ENCODE data around the gene TLR2. TPM values are rescaled to one million over a fixed set of nuclear protein-coding genes. Genes with fewer than 3 reads are reported as not detected.

TLR2 gene
- total and polyA plus RNA-seq, 7 donors = 4.3 to 25.0 (median 10.2) TPM

DNA sequence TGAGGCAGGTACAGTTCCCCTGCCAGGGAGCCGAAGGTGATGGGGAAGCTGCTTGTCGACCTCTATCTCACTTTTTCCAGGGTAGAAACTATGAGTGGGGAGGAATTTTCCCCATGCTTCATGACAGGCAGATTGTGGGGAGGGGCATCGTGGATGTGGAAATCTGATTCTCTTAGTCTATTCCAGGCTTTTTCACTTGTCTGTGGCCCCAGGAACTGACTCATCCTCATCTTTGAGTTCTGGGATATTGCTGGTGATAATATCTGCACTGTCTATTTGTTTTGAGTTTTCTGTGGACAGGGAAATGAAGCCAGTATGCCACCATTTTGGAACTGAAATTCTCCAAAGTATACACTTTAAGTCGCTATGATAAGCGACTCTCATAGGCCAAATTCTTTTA lies 7.6 kb upstream of the TLR2 start:
- no peaks in the 10 kb centered on the region for H3K27me3 ChIP-seq
- peak overlapping the region in 1 of 4 donors; percentile 31 for H3K27ac ChIP-seq
- H3K4me1 ChIP-seq = no peaks in the 10 kb centered on the region
- H3K4me3 ChIP-seq = no peak overlapping the region
- 86 to 93% methylated on average over 5 of the region's 5 CpGs for WGBS, 2 donors
- no peaks in the 10 kb centered on the region for H3K36me3 ChIP-seq
- peaks cover 0 to 5% (median 0%) of the 10 kb centered on the region in 4 donors for H3K9me3 ChIP-seq
- TF ChIP-seq EP300 (IDR thresholded peaks at IDR 0.05) (no peak), POLR2AphosphoS5 (IDR thresholded peaks at IDR 0.05) (no peak), POLR2A (IDR thresholded peaks at IDR 0.05) (no peak)
- TF ChIP-seq, protein P1, sequence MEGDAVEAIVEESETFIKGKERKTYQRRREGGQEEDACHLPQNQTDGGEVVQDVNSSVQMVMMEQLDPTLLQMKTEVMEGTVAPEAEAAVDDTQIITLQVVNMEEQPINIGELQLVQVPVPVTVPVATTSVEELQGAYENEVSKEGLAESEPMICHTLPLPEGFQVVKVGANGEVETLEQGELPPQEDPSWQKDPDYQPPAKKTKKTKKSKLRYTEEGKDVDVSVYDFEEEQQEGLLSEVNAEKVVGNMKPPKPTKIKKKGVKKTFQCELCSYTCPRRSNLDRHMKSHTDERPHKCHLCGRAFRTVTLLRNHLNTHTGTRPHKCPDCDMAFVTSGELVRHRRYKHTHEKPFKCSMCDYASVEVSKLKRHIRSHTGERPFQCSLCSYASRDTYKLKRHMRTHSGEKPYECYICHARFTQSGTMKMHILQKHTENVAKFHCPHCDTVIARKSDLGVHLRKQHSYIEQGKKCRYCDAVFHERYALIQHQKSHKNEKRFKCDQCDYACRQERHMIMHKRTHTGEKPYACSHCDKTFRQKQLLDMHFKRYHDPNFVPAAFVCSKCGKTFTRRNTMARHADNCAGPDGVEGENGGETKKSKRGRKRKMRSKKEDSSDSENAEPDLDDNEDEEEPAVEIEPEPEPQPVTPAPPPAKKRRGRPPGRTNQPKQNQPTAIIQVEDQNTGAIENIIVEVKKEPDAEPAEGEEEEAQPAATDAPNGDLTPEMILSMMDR (IDR thresholded peaks at IDR 0.05) = no peak
- no peak for DNase-seq
- intact Hi-C loops (cut with DNase I) = no loop called here

DNA sequence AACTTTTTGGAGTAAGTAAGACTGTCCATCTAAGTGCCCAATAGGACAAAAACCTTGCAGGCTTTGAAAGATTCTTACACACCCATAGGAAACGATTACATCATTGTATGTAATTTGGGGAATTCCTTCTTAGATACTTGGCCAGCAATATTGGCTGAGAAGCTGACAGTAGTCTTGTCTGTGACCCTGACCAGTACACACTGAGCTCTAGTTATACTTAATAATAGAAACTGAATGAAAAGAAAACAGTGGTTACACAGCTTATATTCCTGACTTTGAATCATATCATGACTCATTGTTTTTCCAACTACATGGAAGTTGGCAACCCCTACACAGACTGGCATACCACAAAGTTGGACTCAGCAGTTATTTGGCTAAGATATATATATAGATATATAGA lies 7.1 kb upstream of the TLR2 start:
- no peaks in the 10 kb centered on the region for H3K27me3 ChIP-seq
- 63 to 69% methylated on average over 1 of the region's 1 CpG for WGBS, 2 donors
- peak in 1 of 4 donors; percentile 7 for TF ChIP-seq POLR2AphosphoS5 (IDR thresholded peaks at IDR 0.05)
- no peak for TF ChIP-seq POLR2A (IDR thresholded peaks at IDR 0.05)
- DNase-seq = no peak
- intact Hi-C loops (cut with DNase I) = no loop called here
- H3K4me3 ChIP-seq = no peak overlapping the region
- no peaks in the 10 kb centered on the region for H3K36me3 ChIP-seq
- H3K27ac ChIP-seq = peak overlapping the region in 1 of 4 donors; percentile 31
- H3K4me1 ChIP-seq = no peaks in the 10 kb centered on the region
- H3K9me3 ChIP-seq = peaks cover 0 to 5% (median 0%) of the 10 kb centered on the region in 4 donors

DNA sequence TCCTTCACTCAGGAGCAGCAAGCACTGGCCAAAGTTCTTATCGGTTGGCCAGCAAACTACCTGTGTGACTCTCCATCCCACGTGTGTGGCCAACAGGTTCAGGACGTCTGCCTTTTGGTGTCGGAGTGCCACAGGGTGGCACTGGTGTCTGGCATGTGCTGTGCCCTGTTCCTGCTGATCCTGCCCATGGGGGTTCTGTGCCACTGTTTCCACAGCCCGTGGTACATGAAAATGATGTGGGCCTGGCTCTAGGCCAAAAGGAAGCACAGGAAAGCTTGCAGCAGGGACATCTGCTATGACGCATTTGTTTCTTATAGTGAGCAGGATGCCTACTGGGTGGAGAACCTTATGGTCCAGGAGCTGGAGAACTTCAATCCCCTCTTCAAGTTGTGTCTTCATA lies 4.6 kb upstream of the TLR2 start:
- intact Hi-C loops (cut with DNase I) = no loop called here
- Histone ChIP-seq H3K9me3 (peaks cover 0 to 5% (median 0%) of the 10 kb centered on the region in 4 donors), H3K27me3 (no peaks in the 10 kb centered on the region), H3K4me3 (no peak overlapping the region), H3K36me3 (no peaks in the 10 kb centered on the region), H3K4me1 (peaks cover 0 to 10% (median 9%) of the 10 kb centered on the region in 4 donors), H3K27ac (no peak overlapping the region)
- no peak for TF ChIP-seq EP300 (IDR thresholded peaks at IDR 0.05)
- no peak for TF ChIP-seq POLR2AphosphoS5 (IDR thresholded peaks at IDR 0.05)
- TF ChIP-seq POLR2A (IDR thresholded peaks at IDR 0.05) = no peak
- TF ChIP-seq, protein P1 (IDR thresholded peaks at IDR 0.05) = no peak
- DNase-seq = no peak
- WGBS, 2 donors = 68 to 79% methylated on average over 6 of the region's 6 CpGs

DNA sequence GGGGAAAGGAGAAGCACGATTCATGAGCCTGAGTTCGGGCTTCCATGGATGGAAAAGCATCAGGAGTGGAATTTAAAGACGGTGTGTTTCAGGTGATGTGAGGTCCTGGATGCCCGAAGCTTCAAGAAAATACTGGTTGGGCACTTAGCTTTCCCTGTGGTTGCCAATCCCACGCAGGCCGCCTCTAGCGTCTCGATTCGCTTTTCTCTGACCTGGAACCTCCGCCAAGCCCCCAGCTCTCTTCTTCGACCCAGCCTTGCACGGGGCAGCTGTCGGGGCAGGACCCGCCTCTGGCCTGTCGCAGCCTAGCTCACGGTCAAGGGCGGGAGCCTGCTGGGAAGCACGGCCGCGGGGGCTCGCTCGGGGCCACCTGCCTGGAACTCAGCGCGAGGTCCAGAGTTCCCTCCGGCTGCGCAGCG lies 308 bp upstream of the TLR2 start:
- peaks cover 0 to 10% (median 4%) of the 10 kb centered on the region in 4 donors for H3K36me3 ChIP-seq
- intact Hi-C loops (cut with DNase I) = no loop called here
- peaks cover 0 to 11% (median 3%) of the 10 kb centered on the region in 4 donors for H3K9me3 ChIP-seq
- peak overlapping the region; percentile 37 to 71 (median 50) for H3K27ac ChIP-seq
- TF ChIP-seq EP300 (IDR thresholded peaks at IDR 0.05) (no peak), POLR2AphosphoS5 (IDR thresholded peaks at IDR 0.05) (no peak), POLR2A (IDR thresholded peaks at IDR 0.05) (no peak)
- TF ChIP-seq, protein P1 (IDR thresholded peaks at IDR 0.05) = no peak
- peaks cover 0 to 14% (median 10%) of the 10 kb centered on the region in 4 donors for H3K4me1 ChIP-seq
- DNase-seq = no peak
- 10 to 12% methylated on average over 27 of the region's 27 CpGs for WGBS, 2 donors
- no peaks in the 10 kb centered on the region for H3K27me3 ChIP-seq
- H3K4me3 ChIP-seq = peak overlapping the region; percentile 58 to 74 (median 68)

DNA sequence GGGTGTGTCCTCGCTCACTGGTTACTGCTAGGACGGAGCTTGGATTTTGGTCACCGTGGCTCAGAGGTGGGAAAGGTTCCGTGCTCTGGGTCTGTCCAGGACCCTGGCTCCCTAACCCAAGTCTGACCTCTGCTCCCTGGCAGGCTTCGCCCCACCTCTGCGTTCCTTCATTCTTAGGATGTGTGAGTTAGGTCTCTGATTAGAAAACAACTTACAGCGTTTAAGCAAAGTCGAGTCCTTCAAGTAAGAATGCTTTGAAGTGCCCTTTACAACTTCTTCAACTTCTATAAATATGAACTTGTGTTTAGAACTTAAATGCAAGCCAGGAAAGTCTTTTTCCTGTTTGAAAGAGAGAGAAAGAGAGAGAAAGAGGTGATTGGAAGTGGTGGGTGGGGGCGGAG lies 891 bp downstream of the TLR2 start:
- 10 to 17% methylated on average over 9 of the region's 9 CpGs for WGBS, 2 donors
- H3K27ac ChIP-seq = peak overlapping the region in 2 of 4 donors; percentile 47 to 71
- H3K4me1 ChIP-seq = peaks cover 0 to 14% (median 10%) of the 10 kb centered on the region in 4 donors
- intact Hi-C loops (cut with DNase I) = no loop called here
- peaks cover 0 to 16% (median 4%) of the 10 kb centered on the region in 4 donors for H3K36me3 ChIP-seq
- TF ChIP-seq POLR2A (IDR thresholded peaks at IDR 0.05) = no peak
- H3K27me3 ChIP-seq = no peaks in the 10 kb centered on the region
- DNase-seq = no peak
- peak overlapping the region; percentile 58 to 74 (median 68) for H3K4me3 ChIP-seq
- H3K9me3 ChIP-seq = peaks cover 0 to 13% (median 5%) of the 10 kb centered on the region in 4 donors

DNA sequence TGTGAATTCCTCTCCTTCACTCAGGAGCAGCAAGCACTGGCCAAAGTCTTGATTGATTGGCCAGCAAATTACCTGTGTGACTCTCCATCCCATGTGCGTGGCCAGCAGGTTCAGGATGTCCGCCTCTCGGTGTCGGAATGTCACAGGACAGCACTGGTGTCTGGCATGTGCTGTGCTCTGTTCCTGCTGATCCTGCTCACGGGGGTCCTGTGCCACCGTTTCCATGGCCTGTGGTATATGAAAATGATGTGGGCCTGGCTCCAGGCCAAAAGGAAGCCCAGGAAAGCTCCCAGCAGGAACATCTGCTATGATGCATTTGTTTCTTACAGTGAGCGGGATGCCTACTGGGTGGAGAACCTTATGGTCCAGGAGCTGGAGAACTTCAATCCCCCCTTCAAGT lies 20.4 kb downstream of the TLR2 start:
- intact Hi-C loops (cut with DNase I) = no loop called here
- WGBS, 2 donors = 92 to 94% methylated on average over 7 of the region's 7 CpGs
- H3K27me3 ChIP-seq = no peaks in the 10 kb centered on the region
- no peak overlapping the region for H3K27ac ChIP-seq
- H3K9me3 ChIP-seq = no peaks in the 10 kb centered on the region
- no peak for DNase-seq
- TF ChIP-seq, protein P1 (IDR thresholded peaks at IDR 0.05) = no peak
- TF ChIP-seq POLR2A (IDR thresholded peaks at IDR 0.05) (no peak), POLR2AphosphoS5 (IDR thresholded peaks at IDR 0.05) (no peak), EP300 (IDR thresholded peaks at IDR 0.05) (no peak)
- H3K4me3 ChIP-seq = no peak overlapping the region
- no peaks in the 10 kb centered on the region for H3K36me3 ChIP-seq
- H3K4me1 ChIP-seq = no peaks in the 10 kb centered on the region
